DND-41 (cell line): ENCODE results near the gene PHETA2.
"Not testable (repeated sequence)": the region's sequence is repeated elsewhere in the genome, so short reads cannot be mapped to it uniquely, and the experiment has no call there.

ENCODE experiments used
- EZH2 ChIP-seq: IDR thresholded peaks from 3 replicates; pipeline ENCODE4 v1.6.1; 2012; ENCODE audit warnings: borderline replicate concordance, low read depth, mild to moderate bottlenecking, moderate library complexity, low read length, inconsistent platforms; ENCODE audit not compliant: severe bottlenecking
- TF ChIP-seq, protein P1 (sequence below): IDR thresholded peaks from 2 replicates; pipeline ENCODE4 v1.5.1; 2012; ENCODE audit warnings: borderline replicate concordance, low read length, moderate library complexity, mild to moderate bottlenecking; ENCODE audit not compliant: poor library complexity, severe bottlenecking; ENCODE audit errors: extremely low read depth

DNA sequence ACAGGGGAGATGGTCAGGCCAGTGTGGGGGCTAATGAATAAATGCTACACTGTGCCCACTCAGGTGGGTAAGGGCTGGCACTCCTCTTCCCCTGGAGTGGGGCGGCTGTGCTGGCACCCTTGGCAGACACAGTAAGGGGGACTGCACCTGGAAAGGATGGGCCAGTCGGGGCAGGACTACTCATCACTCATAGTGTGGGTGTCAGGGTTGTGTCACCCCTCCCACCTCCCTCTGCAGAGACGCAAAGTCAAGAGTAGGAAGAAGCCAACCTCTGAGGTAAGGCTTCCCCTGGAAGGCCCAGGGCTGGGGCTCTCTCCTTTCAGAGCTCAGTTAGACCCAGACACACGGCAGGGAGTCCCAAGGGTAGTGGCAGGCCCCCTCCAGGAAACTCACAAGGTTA, 49.5 kb downstream of the PHETA2 start:
- not testable (repeated sequence) for TF ChIP-seq EZH2
- TF ChIP-seq, protein P1, sequence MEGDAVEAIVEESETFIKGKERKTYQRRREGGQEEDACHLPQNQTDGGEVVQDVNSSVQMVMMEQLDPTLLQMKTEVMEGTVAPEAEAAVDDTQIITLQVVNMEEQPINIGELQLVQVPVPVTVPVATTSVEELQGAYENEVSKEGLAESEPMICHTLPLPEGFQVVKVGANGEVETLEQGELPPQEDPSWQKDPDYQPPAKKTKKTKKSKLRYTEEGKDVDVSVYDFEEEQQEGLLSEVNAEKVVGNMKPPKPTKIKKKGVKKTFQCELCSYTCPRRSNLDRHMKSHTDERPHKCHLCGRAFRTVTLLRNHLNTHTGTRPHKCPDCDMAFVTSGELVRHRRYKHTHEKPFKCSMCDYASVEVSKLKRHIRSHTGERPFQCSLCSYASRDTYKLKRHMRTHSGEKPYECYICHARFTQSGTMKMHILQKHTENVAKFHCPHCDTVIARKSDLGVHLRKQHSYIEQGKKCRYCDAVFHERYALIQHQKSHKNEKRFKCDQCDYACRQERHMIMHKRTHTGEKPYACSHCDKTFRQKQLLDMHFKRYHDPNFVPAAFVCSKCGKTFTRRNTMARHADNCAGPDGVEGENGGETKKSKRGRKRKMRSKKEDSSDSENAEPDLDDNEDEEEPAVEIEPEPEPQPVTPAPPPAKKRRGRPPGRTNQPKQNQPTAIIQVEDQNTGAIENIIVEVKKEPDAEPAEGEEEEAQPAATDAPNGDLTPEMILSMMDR, result not testable (repeated sequence)
